Common myeloid progenitor, CD34-positive (primary cell): Measurements from ENCODE around the gene MAGI1.

Experiments
- CTCF ChIA-PET: fragments of 350-600 bp; sonication (Branson Sonifier 250); formaldehyde crosslinking; loops from one replicate; lab custom pipeline; 2021; ENCODE audit warnings: antibody characterized with exemption; lab: Charles Lee
- POLR2A ChIA-PET: fragments of 350-600 bp; sonication (Branson Sonifier 250); formaldehyde crosslinking; loops from one replicate; lab custom pipeline; 2021; ENCODE audit warnings: antibody characterized with exemption; lab: Charles Lee
- DNase-seq, 3 donors: peaks; one replicate each; pipeline versions ENCODE4 v3.0.0 to v3.0.0-alpha.2; 2013
- H3K27ac ChIP-seq, 2 experiments: 1 replicate in 1 of 2; 2 replicates in 1 of 2; pipeline ENCODE4 v1.7.0; 2013; ENCODE audit warnings: inconsistent platforms in 2 of 2, low read length in 2 of 2, mild to moderate bottlenecking in 2 of 2, low read depth in 1 of 2, moderate library complexity in 1 of 2; ENCODE audit not compliant: severe bottlenecking in 2 of 2, insufficient read depth in 1 of 2, poor library complexity in 1 of 2
- H3K27me3 ChIP-seq, 5 experiments: replicated peaks in 2 of 5; 1 replicate in 3 of 5; 2 replicates in 2 of 5; pipeline versions ENCODE4 v1.6.1 to v1.7.0; 2013; ENCODE audit warnings: low read length in 4 of 5, mild to moderate bottlenecking in 2 of 5, moderate library complexity in 2 of 5, inconsistent platforms in 1 of 5; ENCODE audit not compliant: insufficient read depth in 5 of 5, control insufficient read depth in 4 of 5
- H3K36me3 ChIP-seq, 4 experiments: 1 replicate in 2 of 4; 2 replicates in 2 of 4; pipeline versions ENCODE4 v1.6.1 to v1.7.0; 2013; ENCODE audit warnings: low read length in 3 of 4, control low read depth in 1 of 4, mild to moderate bottlenecking in 1 of 4; ENCODE audit not compliant: control insufficient read depth in 4 of 4, insufficient read depth in 4 of 4
- H3K4me1 ChIP-seq, 4 experiments: 1 replicate in 3 of 4; 2 replicates in 1 of 4; pipeline versions ENCODE4 v1.6.1 to v1.7.1; 2013; ENCODE audit warnings: low read length in 3 of 4, mild to moderate bottlenecking in 3 of 4, control low read depth in 1 of 4, inconsistent platforms in 1 of 4, moderate library complexity in 1 of 4; ENCODE audit not compliant: control insufficient read depth in 4 of 4, insufficient read depth in 4 of 4; ENCODE audit errors: control extremely low read depth in 1 of 4
- H3K4me3 ChIP-seq, 7 experiments: 1 replicate in 4 of 7; 2 replicates in 3 of 7; pipeline versions ENCODE4 v1.5.1 to v1.7.0; 2013; ENCODE audit warnings: mild to moderate bottlenecking in 7 of 7, low read length in 6 of 7, moderate library complexity in 6 of 7, inconsistent platforms in 2 of 7, low read depth in 2 of 7, control low read depth in 1 of 7; ENCODE audit not compliant: insufficient read depth in 4 of 7, control insufficient read depth in 1 of 7; ENCODE audit errors: extremely low read depth in 1 of 7
- H3K9me3 ChIP-seq, 5 experiments: 1 replicate in 4 of 5; 2 replicates in 1 of 5; pipeline versions ENCODE4 v1.6.1 to v1.7.1; 2013; ENCODE audit warnings: low read length in 4 of 5, mild to moderate bottlenecking in 2 of 5, inconsistent platforms in 1 of 5, low read depth in 1 of 5, moderate library complexity in 1 of 5; ENCODE audit not compliant: control insufficient read depth in 4 of 5, insufficient read depth in 2 of 5; ENCODE audit errors: control extremely low read depth in 1 of 5
- WGBS: methylation state at CpG from one replicate; pipeline ENCODE4 v1.1.5; 2013; ENCODE audit not compliant: insufficient coverage; 5-methylcytosine and 5-hydroxymethylcytosine counted together

Gene MAGI1

DNA sequence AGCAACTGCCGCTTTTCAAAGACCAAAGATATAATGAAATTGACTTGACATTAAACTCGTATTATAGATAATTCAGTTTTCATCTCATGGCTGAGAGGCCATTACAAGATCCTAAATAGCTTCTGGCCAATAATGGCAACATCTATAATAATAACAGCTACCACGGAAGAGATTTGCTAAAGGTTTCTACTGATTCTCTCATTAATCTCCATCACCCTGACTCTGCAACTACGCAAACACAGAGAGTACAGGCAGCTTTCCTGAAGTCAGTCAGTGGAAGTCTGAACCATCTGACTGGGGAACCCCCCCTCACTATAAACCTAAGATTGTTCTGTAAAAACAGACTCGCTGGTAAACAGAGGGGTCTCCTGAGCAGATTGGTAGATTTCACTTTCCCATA lies 257.1 kb downstream of the MAGI1 start:
- H3K36me3 ChIP-seq, result no peaks in the 10 kb centered on the region
- CTCF ChIA-PET, result no interaction called here
- no peaks in the 10 kb centered on the region for H3K4me1 ChIP-seq
- no peaks in the 10 kb centered on the region for H3K9me3 ChIP-seq
- POLR2A ChIA-PET, result no interaction called here
- no peak for DNase-seq
- no peaks in the 10 kb centered on the region for H3K27me3 ChIP-seq
- H3K4me3 ChIP-seq, result no peak overlapping the region
- H3K27ac ChIP-seq, result no peak overlapping the region
- 100% methylated on average over 1 of the region's 5 CpGs for WGBS

DNA sequence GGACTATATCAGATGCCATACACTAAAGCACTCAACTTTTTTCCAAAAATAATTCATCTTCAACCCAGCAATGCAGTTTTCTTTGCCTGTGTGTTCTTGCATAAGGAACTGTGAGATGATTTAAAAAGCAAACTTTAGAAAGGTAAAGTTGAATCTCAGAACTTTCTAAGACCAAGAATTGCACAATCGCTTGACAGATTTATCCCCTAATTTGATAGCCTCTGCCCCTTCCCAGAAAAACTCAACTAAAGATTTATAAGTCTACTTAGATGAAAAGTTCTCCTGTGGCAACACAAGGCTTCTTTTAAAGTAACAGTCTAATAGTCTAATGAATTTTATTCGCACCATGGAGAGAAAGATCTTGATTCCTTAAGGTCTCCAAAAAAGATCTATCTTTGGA lies 259.3 kb downstream of the MAGI1 start:
- Histone ChIP-seq H3K9me3 (no peaks in the 10 kb centered on the region), H3K4me1 (no peaks in the 10 kb centered on the region), H3K27me3 (no peaks in the 10 kb centered on the region), H3K4me3 (no peak overlapping the region), H3K36me3 (no peaks in the 10 kb centered on the region), H3K27ac (no peak overlapping the region)
- ChIA-PET CTCF (no interaction called here), POLR2A (no interaction called here)
- no peak for DNase-seq
- WGBS, result 93% methylated on average over 2 of the region's 2 CpGs

DNA sequence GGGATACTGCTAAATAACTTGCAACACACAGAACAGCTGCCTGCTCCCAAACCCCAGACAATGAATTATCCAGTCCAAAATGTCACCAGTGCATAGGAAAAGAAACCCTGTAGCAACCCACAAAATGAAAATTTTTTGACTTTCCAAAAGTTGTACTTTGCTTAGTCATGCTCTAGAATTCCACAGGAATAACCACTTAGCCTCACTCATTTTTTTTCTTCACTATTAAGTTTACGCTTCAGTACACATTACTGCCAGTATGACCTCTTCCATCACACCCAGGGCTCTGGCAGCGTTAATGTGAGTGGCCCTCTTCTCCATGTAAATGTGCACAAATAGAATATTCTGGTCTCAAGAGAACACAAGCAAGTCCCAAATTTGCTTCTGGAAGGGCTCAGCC lies 259.8 kb downstream of the MAGI1 start:
- 95% methylated on average over 2 of the region's 2 CpGs for WGBS
- Histone ChIP-seq H3K27me3 (no peaks in the 10 kb centered on the region), H3K27ac (no peak overlapping the region), H3K4me1 (no peaks in the 10 kb centered on the region), H3K9me3 (no peaks in the 10 kb centered on the region), H3K4me3 (no peak overlapping the region), H3K36me3 (no peaks in the 10 kb centered on the region)
- CTCF ChIA-PET, result no interaction called here
- POLR2A ChIA-PET, result no interaction called here
- DNase-seq, result no peak

DNA sequence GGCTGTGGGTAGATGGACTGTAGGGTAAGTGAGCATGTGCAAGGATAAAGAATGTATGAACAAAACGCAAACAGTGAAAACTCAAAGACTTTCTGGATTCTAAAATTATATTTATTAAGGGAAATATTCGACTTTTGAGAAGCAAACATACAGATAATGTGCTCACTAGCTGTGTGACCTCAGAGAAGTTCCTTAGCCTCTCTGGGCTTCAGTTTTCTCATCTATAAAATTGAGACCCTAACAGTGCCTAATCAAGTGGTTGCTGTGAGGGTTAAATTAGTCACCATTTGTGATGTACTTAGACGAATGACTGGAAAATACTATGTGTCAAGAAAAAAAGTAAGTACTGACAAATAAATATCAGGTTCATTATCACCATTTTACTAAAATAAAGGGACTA lies 261.7 kb downstream of the MAGI1 start:
- H3K4me3 ChIP-seq, result no peak overlapping the region
- H3K4me1 ChIP-seq, result no peaks in the 10 kb centered on the region
- H3K9me3 ChIP-seq, result no peaks in the 10 kb centered on the region
- ChIA-PET POLR2A (interaction anchor here (0.7 kb wide), 1 partner anchor 144 kb away, joined by 3 read pairs; no protein-coding TSS in a partner anchor), CTCF (no interaction called here)
- no peaks in the 10 kb centered on the region for H3K36me3 ChIP-seq
- no peak overlapping the region for H3K27ac ChIP-seq
- DNase-seq, result no peak
- no peaks in the 10 kb centered on the region for H3K27me3 ChIP-seq
- WGBS, result 100% methylated on average over 1 of the region's 3 CpGs

GRCh38 chr3:65776494-65776893 lies 262.2 kb downstream of the MAGI1 start:
- no peaks in the 10 kb centered on the region for H3K9me3 ChIP-seq
- H3K27ac ChIP-seq, result no peak overlapping the region
- CTCF ChIA-PET, result no interaction called here
- POLR2A ChIA-PET, result no interaction called here
- 87% methylated on average over 6 of the region's 6 CpGs for WGBS
- no peak for DNase-seq
- no peaks in the 10 kb centered on the region for H3K27me3 ChIP-seq
- H3K36me3 ChIP-seq, result no peaks in the 10 kb centered on the region
- no peaks in the 10 kb centered on the region for H3K4me1 ChIP-seq
- no peak overlapping the region for H3K4me3 ChIP-seq

- Histone ChIP-seq H3K4me3 (no peak overlapping the region), H3K9me3 (no peaks in the 10 kb centered on the region), H3K36me3 (no peaks in the 10 kb centered on the region), H3K4me1 (no peaks in the 10 kb centered on the region), H3K27me3 (no peaks in the 10 kb centered on the region), H3K27ac (no peak overlapping the region)
- ChIA-PET POLR2A (no interaction called here), CTCF (no interaction called here)
- no peak for DNase-seq
Observed at GRCh38 chr3:65776081-65776480, 262.6 kb downstream of the MAGI1 start.

- H3K9me3 ChIP-seq, result no peaks in the 10 kb centered on the region
- 100% methylated on average over 1 of the region's 3 CpGs for WGBS
- ChIA-PET CTCF (no interaction called here), POLR2A (no interaction called here)
- DNase-seq, result no peak
- H3K27me3 ChIP-seq, result no peaks in the 10 kb centered on the region
- H3K4me1 ChIP-seq, result no peaks in the 10 kb centered on the region
- no peak overlapping the region for H3K27ac ChIP-seq
- H3K4me3 ChIP-seq, result no peak overlapping the region
- H3K36me3 ChIP-seq, result no peaks in the 10 kb centered on the region
Observed at GRCh38 chr3:65772758-65773157, 266.0 kb downstream of the MAGI1 start.
